RCC 7860 (cell line): ENCODE data around the gene GRIP2.
A peak's percentile ranks its signal among the peaks of the same experiment; 100 is the strongest.

ENCODE experiments used
- DNase-seq: peaks from one replicate; pipeline ENCODE4 v3.0.0-alpha.2; 2015; ENCODE audit warnings: low spot score
- FAIRE-seq: peaks from 2 replicates; lab custom pipeline; 2012; peaks lifted over from hg19 to GRCh38; lab: Jason Lieb, UNC

Gene GRIP2

GRCh38 chr3:14457999-14458398 is 82.1 kb downstream of the GRIP2 start:
- peak; percentile 15 for FAIRE-seq
- peak; percentile 41 for DNase-seq

GRCh38 chr3:14457481-14457880 is 82.7 kb downstream of the GRIP2 start:
- FAIRE-seq = no peak
- no peak for DNase-seq

GRCh38 chr3:14456794-14457193 is 83.3 kb downstream of the GRIP2 start:
- FAIRE-seq (no peak), DNase-seq (no peak)

GRCh38 chr3:14455571-14456317 is 84.4 kb downstream of the GRIP2 start:
- FAIRE-seq (no peak), DNase-seq (no peak)

GRCh38 chr3:14454639-14455310 is 85.4 kb downstream of the GRIP2 start:
- FAIRE-seq (no peak), DNase-seq (no peak)

GRCh38 chr3:14453876-14454638 is 86.1 kb downstream of the GRIP2 start:
- DNase-seq = no peak
- no peak for FAIRE-seq

- DNase-seq (peak; percentile 85), FAIRE-seq (peak; percentile 86)
Observed at GRCh38 chr3:14452740-14453710, 87.1 kb downstream of the GRIP2 start.

GRCh38 chr3:14451844-14452739 is 88.0 kb downstream of the GRIP2 start:
- FAIRE-seq = peak; percentile 87
- peak; percentile 90 for DNase-seq

GRCh38 chr3:14450922-14451606 is 89.1 kb downstream of the GRIP2 start:
- FAIRE-seq = no peak

GRCh38 chr3:14450506-14450905 is 89.6 kb downstream of the GRIP2 start:
- FAIRE-seq (no peak), DNase-seq (no peak)

More at GRCh38 chr3:14450922-14451606, 89.1 kb downstream of the GRIP2 start:
- DNase-seq = no peak

GRCh38 chr3:14448756-14449727 is 91.1 kb downstream of the GRIP2 start:
- DNase-seq (no peak), FAIRE-seq (no peak)

- no peak for DNase-seq
- FAIRE-seq = no peak
Observed at GRCh38 chr3:14448063-14448462, 92.1 kb downstream of the GRIP2 start.

GRCh38 chr3:14446988-14447570 is 93.1 kb downstream of the GRIP2 start:
- no peak for DNase-seq

GRCh38 chr3:14445773-14446172 is 94.4 kb downstream of the GRIP2 start:
- DNase-seq (no peak), FAIRE-seq (no peak)

More at GRCh38 chr3:14446988-14447570, 93.1 kb downstream of the GRIP2 start:
- FAIRE-seq = no peak

GRCh38 chr3:14444380-14444779 is 95.8 kb downstream of the GRIP2 start:
- DNase-seq (no peak), FAIRE-seq (no peak)

- no peak for DNase-seq
- no peak for FAIRE-seq
Observed at GRCh38 chr3:14441920-14442300, 98.2 kb downstream of the GRIP2 start.

- FAIRE-seq = no peak
- no peak for DNase-seq
Observed at GRCh38 chr3:14441240-14441919, 98.8 kb downstream of the GRIP2 start.
